Natural killer cell treated with Interleukin-12 subunit alpha and Interleukin-12 subunit beta and Interleukin-15 and Interleukin-18, amount 100 ng/mL, for 72 hours (primary cell): ENCODE measurements around the gene TAMALIN. TPM values are rescaled to one million over a fixed set of nuclear protein-coding genes. Genes with fewer than 3 reads are reported as not detected.
A peak's percentile ranks its signal among the peaks of the same experiment; 100 is the strongest.

ENCODE experiments used
- ATAC-seq, 2 donors: fragments of 150-1000 bp; cut with Tn5 transposase in 1 of 2; sonication (Bioruptor Pico), chemical (Tn5 transposase) in 1 of 2; 2 replicates each; pipeline ENCODE4 v1.10.0; 2021
- DNase-seq: peaks from one replicate; pipeline ENCODE4 v3.0.0; 2022; ENCODE audit warnings: low spot score
- H3K27ac Mint-ChIP-seq, 2 donors: 1 replicate in 1 of 2; 2 replicates in 1 of 2; pipeline ENCODE4 v1.8.0; 2022; ENCODE audit warnings: mixed read lengths in 2 of 2, mild to moderate bottlenecking in 1 of 2, moderate library complexity in 1 of 2
- H3K27me3 Mint-ChIP-seq, 2 donors: 1 replicate in 1 of 2; 2 replicates in 1 of 2; pipeline ENCODE4 v1.8.0; 2022; ENCODE audit warnings: mixed read lengths in 2 of 2
- H3K36me3 Mint-ChIP-seq: one replicate; pipeline ENCODE4 v1.8.0; 2022; ENCODE audit warnings: mixed read lengths
- H3K4me1 Mint-ChIP-seq, 2 donors: 1 replicate in 1 of 2; 2 replicates in 1 of 2; pipeline ENCODE4 v1.8.0; 2022; ENCODE audit warnings: low read depth in 2 of 2, mixed read lengths in 2 of 2, mild to moderate bottlenecking in 1 of 2
- H3K4me3 Mint-ChIP-seq: one replicate; pipeline ENCODE4 v1.8.0; 2022; ENCODE audit warnings: mixed read lengths
- H3K9me3 Mint-ChIP-seq: 2 replicates; pipeline ENCODE4 v1.8.0; 2022; ENCODE audit warnings: mixed read lengths
- total RNA-seq, 2 donors: library from RNA; stranded (reverse); gene quantifications; one replicate each; pipeline ENCODE4 v1.2.3, GENCODE V29; 2022

The TAMALIN gene
- total RNA-seq, 2 donors from 2014 or later, result 5.4 to 5.6 TPM

GRCh38 chr12:51997136-51997535 is 9.6 kb upstream of the TAMALIN start:
- H3K9me3 Mint-ChIP-seq, result no peaks in the 10 kb centered on the region
- peaks cover 3 to 7% of the 10 kb centered on the region in 2 donors for H3K4me1 Mint-ChIP-seq
- ATAC-seq, result no peak
- no peak overlapping the region for H3K27ac Mint-ChIP-seq
- no peak for DNase-seq
- H3K4me3 Mint-ChIP-seq, result no peak overlapping the region
- H3K27me3 Mint-ChIP-seq, result no peaks in the 10 kb centered on the region
- H3K36me3 Mint-ChIP-seq, result no peaks in the 10 kb centered on the region

- Mint-ChIP-seq H3K4me3 (no peak overlapping the region), H3K27me3 (no peaks in the 10 kb centered on the region), H3K4me1 (peaks cover 13 to 18% of the 10 kb centered on the region in 2 donors), H3K9me3 (no peaks in the 10 kb centered on the region), H3K27ac (no peak overlapping the region), H3K36me3 (no peaks in the 10 kb centered on the region)
- ATAC-seq (no peak), DNase-seq (no peak)
Measured at GRCh38 chr12:52003016-52003550, 3.7 kb upstream of the TAMALIN start.

GRCh38 chr12:52003591-52003990 is 3.2 kb upstream of the TAMALIN start:
- DNase-seq (no peak), ATAC-seq (no peak)
- H3K27me3 Mint-ChIP-seq, result no peaks in the 10 kb centered on the region
- H3K27ac Mint-ChIP-seq, result no peak overlapping the region
- no peaks in the 10 kb centered on the region for H3K36me3 Mint-ChIP-seq
- H3K4me1 Mint-ChIP-seq, result peaks cover 13 to 21% of the 10 kb centered on the region in 2 donors
- no peaks in the 10 kb centered on the region for H3K9me3 Mint-ChIP-seq
- no peak overlapping the region for H3K4me3 Mint-ChIP-seq

- Mint-ChIP-seq H3K27me3 (no peaks in the 10 kb centered on the region), H3K36me3 (no peaks in the 10 kb centered on the region), H3K9me3 (no peaks in the 10 kb centered on the region), H3K27ac (no peak overlapping the region), H3K4me1 (peaks cover 13 to 21% of the 10 kb centered on the region in 2 donors), H3K4me3 (no peak overlapping the region)
- ATAC-seq, result no peak
- DNase-seq, result no peak
Measured at GRCh38 chr12:52004042-52004648, 2.6 kb upstream of the TAMALIN start.

- Mint-ChIP-seq H3K9me3 (no peaks in the 10 kb centered on the region), H3K36me3 (no peaks in the 10 kb centered on the region), H3K27me3 (no peaks in the 10 kb centered on the region), H3K27ac (peak overlapping the region; percentile 2 to 41), H3K4me3 (peak overlapping the region; percentile 83), H3K4me1 (peaks cover 13 to 21% of the 10 kb centered on the region in 2 donors)
- DNase-seq, result no peak
- no peak for ATAC-seq
Measured at GRCh38 chr12:52005218-52005902, 1.4 kb upstream of the TAMALIN start.

- DNase-seq (peak; percentile 72), ATAC-seq (peak; percentile 63 to 66)
- no peaks in the 10 kb centered on the region for H3K9me3 Mint-ChIP-seq
- peak overlapping the region; percentile 2 to 41 for H3K27ac Mint-ChIP-seq
- no peaks in the 10 kb centered on the region for H3K27me3 Mint-ChIP-seq
- no peaks in the 10 kb centered on the region for H3K36me3 Mint-ChIP-seq
- peak overlapping the region; percentile 83 for H3K4me3 Mint-ChIP-seq
- peaks cover 13 to 21% of the 10 kb centered on the region in 2 donors for H3K4me1 Mint-ChIP-seq
Measured at GRCh38 chr12:52005903-52006703, 643 bp upstream of the TAMALIN start.

GRCh38 chr12:52007158-52007921 is 594 bp downstream of the TAMALIN start:
- peak overlapping the region; percentile 85 for H3K4me3 Mint-ChIP-seq
- DNase-seq, result no peak
- no peaks in the 10 kb centered on the region for H3K27me3 Mint-ChIP-seq

GRCh38 chr12:52007982-52008510 is 1.3 kb downstream of the TAMALIN start:
- Mint-ChIP-seq H3K4me1 (peaks cover 13 to 21% of the 10 kb centered on the region in 2 donors), H3K4me3 (peak overlapping the region; percentile 85), H3K9me3 (no peaks in the 10 kb centered on the region), H3K36me3 (no peaks in the 10 kb centered on the region), H3K27ac (peak overlapping the region in 1 of 2 donors; percentile 35), H3K27me3 (no peaks in the 10 kb centered on the region)
- no peak for DNase-seq
- ATAC-seq, result no peak

More at GRCh38 chr12:52007158-52007921, 594 bp downstream of the TAMALIN start:
- Mint-ChIP-seq H3K36me3 (no peaks in the 10 kb centered on the region), H3K4me1 (peaks cover 13 to 21% of the 10 kb centered on the region in 2 donors), H3K9me3 (no peaks in the 10 kb centered on the region), H3K27ac (no peak overlapping the region)
- peak; percentile 16 to 43 for ATAC-seq

GRCh38 chr12:52009081-52009751 is 2.5 kb downstream of the TAMALIN start:
- H3K27me3 Mint-ChIP-seq, result no peaks in the 10 kb centered on the region
- H3K9me3 Mint-ChIP-seq, result no peaks in the 10 kb centered on the region
- H3K4me1 Mint-ChIP-seq, result peaks cover 13 to 21% of the 10 kb centered on the region in 2 donors
- H3K4me3 Mint-ChIP-seq, result no peak overlapping the region
- no peaks in the 10 kb centered on the region for H3K36me3 Mint-ChIP-seq
- H3K27ac Mint-ChIP-seq, result no peak overlapping the region
- DNase-seq (no peak), ATAC-seq (no peak)

- H3K27me3 Mint-ChIP-seq, result no peaks in the 10 kb centered on the region
- H3K27ac Mint-ChIP-seq, result no peak overlapping the region
- H3K4me1 Mint-ChIP-seq, result peaks cover 13 to 18% of the 10 kb centered on the region in 2 donors
- no peaks in the 10 kb centered on the region for H3K36me3 Mint-ChIP-seq
- H3K9me3 Mint-ChIP-seq, result no peaks in the 10 kb centered on the region
- ATAC-seq (no peak), DNase-seq (no peak)
- H3K4me3 Mint-ChIP-seq, result no peak overlapping the region
Measured at GRCh38 chr12:52010152-52010622, 3.4 kb downstream of the TAMALIN start.

- no peak for ATAC-seq
- no peak overlapping the region for H3K4me3 Mint-ChIP-seq
- no peaks in the 10 kb centered on the region for H3K36me3 Mint-ChIP-seq
- H3K27ac Mint-ChIP-seq, result no peak overlapping the region
- no peak for DNase-seq
- H3K27me3 Mint-ChIP-seq, result no peaks in the 10 kb centered on the region
- no peaks in the 10 kb centered on the region for H3K9me3 Mint-ChIP-seq
- H3K4me1 Mint-ChIP-seq, result peaks cover 5 to 11% of the 10 kb centered on the region in 2 donors
Measured at GRCh38 chr12:52010692-52011601, 4.2 kb downstream of the TAMALIN start.
